Stomach (tissue), 9 donors: ENCODE measurements around the gene SGIP1. TPM values are rescaled to one million over a fixed set of nuclear protein-coding genes. Genes with fewer than 3 reads are reported as not detected.
A peak's percentile ranks its signal among the peaks of the same experiment; 100 is the strongest.

Source experiments
- DNase-seq, 2 donors: peaks; one replicate each; pipeline versions ENCODE4 v3.0.0 to v3.0.0-alpha.2; 2013 to 2019
- H3K27ac ChIP-seq, 5 donors: fragments of 200-600 bp in 4 of 5; sonication (generic) in 4 of 5; one replicate each; pipeline ENCODE4 v1.5.1; 2013 to 2019; ENCODE audit warnings: mild to moderate bottlenecking in 1 of 5, moderate library complexity in 1 of 5
- H3K27me3 ChIP-seq, 3 donors: fragments of 200-600 bp; sonication (generic); one replicate each; pipeline ENCODE4 v1.5.1; 2017 to 2019; ENCODE audit warnings: mixed run types in 1 of 3
- H3K36me3 ChIP-seq, 4 donors: fragments of 200-600 bp; sonication (generic); 1 replicate in 3 of 4; 2 replicates in 1 of 4; pipeline ENCODE4 v1.5.1; 2016 to 2019
- H3K4me1 ChIP-seq, 4 donors: fragments of 200-600 bp; sonication (generic); one replicate each; pipeline ENCODE4 v1.5.1; 2016 to 2019
- H3K4me3 ChIP-seq, 4 donors: fragments of 200-600 bp; sonication (generic) in 3 of 4; one replicate each; pipeline ENCODE4 v1.5.1; 2016 to 2019; ENCODE audit warnings: mild to moderate bottlenecking in 1 of 4
- H3K9me3 ChIP-seq, 4 donors: fragments of 200-600 bp; sonication (generic); one replicate each; pipeline ENCODE4 v1.5.1; 2016 to 2019
- CTCF ChIP-seq, 7 experiments: fragments of 450-650 bp in 4 of 7; fragments of 200-600 bp in 3 of 7; sonication (generic) in 3 of 7; IDR thresholded peaks; one replicate each; pipeline ENCODE4 v1.5.1; 2016 to 2019; ENCODE audit warnings: antibody characterized with exemption in 7 of 7, control low read depth in 2 of 7, mild to moderate bottlenecking in 1 of 7
- EP300 ChIP-seq: sonication (generic); formaldehyde crosslinking; IDR thresholded peaks from one replicate; pipeline ENCODE4 v1.6.1; 2017; ENCODE audit warnings: antibody characterized with exemption
- POLR2A ChIP-seq, 4 donors: fragments of 450-650 bp; IDR thresholded peaks; one replicate each; pipeline ENCODE4 v1.6.1; 2016; ENCODE audit warnings: antibody characterized with exemption in 4 of 4, control low read depth in 2 of 4, mild to moderate bottlenecking in 1 of 4, moderate library complexity in 1 of 4
- POLR2AphosphoS5 ChIP-seq, 3 donors: sonication (generic); formaldehyde crosslinking; IDR thresholded peaks; one replicate each; pipeline ENCODE4 v1.6.1; 2016; ENCODE audit warnings: antibody characterized with exemption in 3 of 3
- WGBS, 5 donors: extraction: QIAGEN DNeasy Blood & Tissue Kit in 3 of 5; methylation state at CpG; one replicate each; pipeline versions ENCODE4 v1.1.5 to v1.1.7; 2013 to 2018; 5-methylcytosine and 5-hydroxymethylcytosine counted together
- intact Hi-C: fragments of 100-400 bp; cut with DNase I; formaldehyde crosslinking; loops from one replicate; pipeline ENCODE4 v1.15.1; 2023; ENCODE audit warnings: low total_unique reads
- polyA plus RNA-seq, 3 donors: library from polyadenylated mRNA; stranded (reverse); fragments of 200-250 nt; gene quantifications; one replicate each; pipeline ENCODE4 v1.2.3, GENCODE V29; 2013
- total RNA-seq, 5 donors: library from RNA; depleted of rRNA; stranded (reverse); fragments of >200 nt; gene quantifications; one replicate each; pipeline versions ENCODE4 v1.1.0 to v1.2.3, GENCODE V29; 2014 to 2016
- donor health status: healthy with polysubstance abuse.
- donor health status: Bipolar disorder and iron deficiency.
- donor health status: healthy.

The SGIP1 gene
- total and polyA plus RNA-seq, 8 donors: 1.2 to 44.9 (median 3.0) TPM; not detected in 1

GRCh38 chr1:66769512-66770229 is 235.7 kb downstream of the SGIP1 start:
- intact Hi-C loops: no loop called here
- no peaks in the 10 kb centered on the region for H3K36me3 ChIP-seq
- no peaks in the 10 kb centered on the region for H3K4me1 ChIP-seq
- H3K27me3 ChIP-seq: no peaks in the 10 kb centered on the region
- H3K9me3 ChIP-seq: no peaks in the 10 kb centered on the region
- no peak overlapping the region for H3K4me3 ChIP-seq
- no peak overlapping the region for H3K27ac ChIP-seq
- 77 to 88% (median 87%) methylated on average over 7 of the region's 7 CpGs for WGBS, 5 donors
- no peak for TF ChIP-seq POLR2AphosphoS5 (IDR thresholded peaks at IDR 0.05)
- TF ChIP-seq CTCF (IDR thresholded peaks at IDR 0.05): no peak
- no peak for TF ChIP-seq EP300
- TF ChIP-seq POLR2A (IDR thresholded peaks at IDR 0.05): no peak
- peak in 1 of 2 donors; percentile 8 for DNase-seq

GRCh38 chr1:66770240-66770639 is 236.3 kb downstream of the SGIP1 start:
- intact Hi-C loops: no loop called here
- Histone ChIP-seq H3K27me3 (no peaks in the 10 kb centered on the region), H3K36me3 (no peaks in the 10 kb centered on the region), H3K9me3 (no peaks in the 10 kb centered on the region), H3K27ac (no peak overlapping the region), H3K4me1 (no peaks in the 10 kb centered on the region), H3K4me3 (no peak overlapping the region)
- DNase-seq: no peak
- 83 to 89% (median 84%) methylated on average over 2 of the region's 2 CpGs for WGBS, 5 donors
- TF ChIP-seq POLR2A (IDR thresholded peaks at IDR 0.05) (no peak), CTCF (IDR thresholded peaks at IDR 0.05) (no peak), EP300 (no peak), POLR2AphosphoS5 (IDR thresholded peaks at IDR 0.05) (no peak)

GRCh38 chr1:66770694-66771093 is 236.7 kb downstream of the SGIP1 start:
- intact Hi-C loops: no loop called here
- 42 to 74% (median 54%) methylated on average over 4 of the region's 4 CpGs for WGBS, 5 donors
- TF ChIP-seq POLR2AphosphoS5 (IDR thresholded peaks at IDR 0.05): no peak
- TF ChIP-seq EP300: no peak
- no peak for TF ChIP-seq POLR2A (IDR thresholded peaks at IDR 0.05)
- no peak for TF ChIP-seq CTCF (IDR thresholded peaks at IDR 0.05)

GRCh38 chr1:66773227-66773626 is 239.3 kb downstream of the SGIP1 start:
- WGBS, 5 donors: 91 to 100% (median 96%) methylated on average over 2 of the region's 2 CpGs
- no peak overlapping the region for H3K27ac ChIP-seq
- no peak for TF ChIP-seq POLR2AphosphoS5 (IDR thresholded peaks at IDR 0.05)
- TF ChIP-seq CTCF (IDR thresholded peaks at IDR 0.05): no peak
- TF ChIP-seq POLR2A (IDR thresholded peaks at IDR 0.05): no peak
- no peak for TF ChIP-seq EP300
- H3K4me3 ChIP-seq: no peak overlapping the region
- intact Hi-C loops: no loop called here
- no peaks in the 10 kb centered on the region for H3K27me3 ChIP-seq
- no peaks in the 10 kb centered on the region for H3K4me1 ChIP-seq
- DNase-seq: no peak
- no peaks in the 10 kb centered on the region for H3K36me3 ChIP-seq
- H3K9me3 ChIP-seq: no peaks in the 10 kb centered on the region

More at GRCh38 chr1:66770694-66771093, 236.7 kb downstream of the SGIP1 start:
- Histone ChIP-seq H3K27me3 (no peaks in the 10 kb centered on the region), H3K4me3 (no peak overlapping the region), H3K27ac (no peak overlapping the region), H3K9me3 (no peaks in the 10 kb centered on the region), H3K36me3 (no peaks in the 10 kb centered on the region), H3K4me1 (no peaks in the 10 kb centered on the region)
- DNase-seq: no peak
